Measurements from ENCODE around the gene POLR2E.

The POLR2E gene

DNA sequence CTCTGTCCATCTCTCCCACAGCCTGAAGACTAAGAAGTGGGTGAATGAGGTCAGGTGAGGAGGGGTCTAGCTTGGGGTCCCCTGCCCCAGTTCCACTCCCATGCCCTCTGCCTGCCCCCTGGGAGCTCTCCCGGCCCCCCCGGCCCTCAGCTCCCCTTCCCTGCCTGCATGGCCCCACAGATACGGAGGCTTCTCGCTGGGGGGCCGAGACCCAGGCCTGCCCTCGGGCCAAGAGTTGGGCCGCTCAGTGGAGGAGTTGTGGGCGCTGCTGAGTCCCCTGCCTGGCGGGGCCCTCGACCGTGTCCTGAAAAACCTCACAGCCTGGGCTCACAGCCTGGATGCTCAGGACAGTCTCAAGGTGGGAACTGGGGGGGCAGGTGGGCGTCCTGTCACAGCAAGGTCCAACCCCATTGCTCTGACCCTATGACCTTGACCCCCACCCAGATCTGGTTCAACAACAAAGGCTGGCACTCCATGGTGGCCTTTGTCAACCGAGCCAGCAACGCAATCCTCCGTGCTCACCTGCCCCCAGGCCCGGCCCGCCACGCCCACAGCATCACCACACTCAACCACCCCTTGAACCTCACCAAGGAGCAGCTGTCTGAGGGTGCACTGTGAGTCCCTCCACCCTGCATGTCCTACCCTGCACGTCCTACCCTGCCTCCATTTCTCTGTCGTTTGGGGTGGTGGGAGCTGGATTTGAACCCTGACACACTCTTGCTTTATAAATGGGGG lies 39.1 kb downstream of the POLR2E start:
- ChIA-PET CTCF (interaction anchor here (1.0 to 1.7 kb wide), 3 partner anchors 9 to 15 kb away, joined by 3 to 11 read pairs (median 3); partner anchors contain the start of gene ARHGAP45), POLR2A (interaction anchor here (1.6 kb wide), 1 partner anchor 35 kb away, joined by 3 read pairs; the partner anchor contains the start of genes RNU6-2 and TMEM259)
- H3K4me3 ChIP-seq (ENCODE audit: control insufficient read depth in 1 of 7, extremely low read depth in 1 of 7, insufficient read depth in 4 of 7, low read depth in 2 of 7, low read length in 6 of 7): no peak overlapping the region
- WGBS (ENCODE audit: insufficient coverage): 99% methylated on average over 18 of the region's 20 CpGs
- H3K27me3 ChIP-seq (replicated peaks in 2 of 5; ENCODE audit: control insufficient read depth in 4 of 5, insufficient read depth in 5 of 5, low read length in 4 of 5): no peaks in the 10 kb centered on the region
- no peaks in the 10 kb centered on the region for H3K4me1 ChIP-seq (ENCODE audit: control extremely low read depth in 1 of 4, control insufficient read depth in 4 of 4, insufficient read depth in 4 of 4, low read length in 3 of 4)
- no peak overlapping the region for H3K27ac ChIP-seq (ENCODE audit: insufficient read depth in 1 of 2, low read depth in 1 of 2, low read length in 2 of 2, poor library complexity in 1 of 2, severe bottlenecking in 2 of 2)
- H3K36me3 ChIP-seq (ENCODE audit: control insufficient read depth in 4 of 4, insufficient read depth in 4 of 4, low read length in 3 of 4): peaks cover 0 to 43% (median 27%) of the 10 kb centered on the region in 4 experiments
- peaks cover 0 to 40% (median 36%) of the 10 kb centered on the region in 5 experiments for H3K9me3 ChIP-seq (ENCODE audit: control extremely low read depth in 1 of 5, control insufficient read depth in 4 of 5, insufficient read depth in 2 of 5, low read depth in 1 of 5, low read length in 4 of 5)
- no peak for DNase-seq

DNA sequence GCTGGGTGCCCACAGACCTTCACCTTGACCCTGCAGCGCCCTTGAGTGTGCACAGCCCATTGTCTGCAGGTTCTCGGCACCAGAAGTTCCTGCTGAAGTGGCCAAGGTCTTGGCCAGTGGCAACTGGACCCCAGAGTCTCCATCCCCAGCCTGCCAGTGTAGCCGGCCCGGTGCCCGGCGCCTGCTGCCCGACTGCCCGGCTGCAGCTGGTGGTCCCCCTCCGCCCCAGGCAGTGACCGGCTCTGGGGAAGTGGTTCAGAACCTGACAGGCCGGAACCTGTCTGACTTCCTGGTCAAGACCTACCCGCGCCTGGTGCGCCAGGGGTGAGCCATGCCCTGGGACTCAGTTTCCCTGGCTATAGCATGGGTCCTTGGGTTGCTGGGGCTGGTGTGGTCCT lies 40.1 kb downstream of the POLR2E start:
- 90% methylated on average over 10 of the region's 14 CpGs for WGBS (ENCODE audit: insufficient coverage)
- CTCF ChIA-PET: interaction anchor here (0.9 kb wide), 1 partner anchor 10 kb away, joined by 3 read pairs; no protein-coding TSS in a partner anchor
- H3K4me3 ChIP-seq (ENCODE audit: control insufficient read depth in 1 of 7, extremely low read depth in 1 of 7, insufficient read depth in 4 of 7, low read depth in 2 of 7, low read length in 6 of 7): no peak overlapping the region

DNA sequence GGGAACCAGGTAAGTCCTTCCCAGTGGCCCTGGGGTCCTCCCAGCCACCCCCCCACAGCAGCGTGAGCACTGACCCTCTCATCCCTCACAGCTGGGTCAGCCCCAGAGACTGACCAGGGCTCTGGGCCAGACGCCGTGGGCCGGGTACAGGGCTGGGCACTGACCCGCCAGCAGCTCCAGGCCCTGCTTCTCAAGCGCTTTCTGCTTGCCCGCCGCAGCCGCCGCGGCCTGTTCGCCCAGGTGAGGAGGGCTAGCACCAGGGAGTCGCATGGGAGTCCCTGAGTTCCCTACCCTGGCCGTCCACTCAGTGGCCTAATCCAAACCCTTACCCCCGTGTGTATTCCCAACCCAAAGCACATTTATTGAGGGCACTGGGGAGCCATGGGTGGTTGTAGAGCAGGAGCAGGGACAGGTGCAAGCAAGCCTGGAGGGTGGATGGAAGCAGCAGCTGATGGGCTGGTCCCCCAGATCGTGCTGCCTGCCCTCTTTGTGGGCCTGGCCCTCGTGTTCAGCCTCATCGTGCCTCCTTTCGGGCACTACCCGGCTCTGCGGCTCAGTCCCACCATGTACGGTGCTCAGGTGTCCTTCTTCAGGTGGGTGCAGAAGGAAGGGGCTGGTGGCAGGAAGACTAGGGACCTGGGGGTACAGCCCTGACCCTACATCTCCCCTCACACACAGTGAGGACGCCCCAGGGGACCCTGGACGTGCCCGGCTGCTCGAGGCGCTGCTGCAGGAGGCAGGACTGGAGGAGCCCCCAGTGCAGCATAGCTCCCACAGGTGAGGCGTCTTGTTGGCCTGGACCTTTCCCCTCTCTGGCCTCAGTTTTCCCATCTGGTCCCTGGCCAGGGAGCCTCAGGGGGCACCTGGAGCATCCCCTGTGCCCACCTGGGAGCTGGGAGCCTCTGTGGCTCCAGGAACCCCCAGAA lies 40.8 kb downstream of the POLR2E start:
- peaks cover 0 to 2% (median 1%) of the 10 kb centered on the region in 4 experiments for H3K4me1 ChIP-seq (ENCODE audit: control extremely low read depth in 1 of 4, control insufficient read depth in 4 of 4, insufficient read depth in 4 of 4, low read length in 3 of 4)
- DNase-seq: no peak
- CTCF ChIA-PET: interaction anchor here (0.9 to 2.0 kb wide), 3 partner anchors 10 to 13 kb away, joined by 3 to 5 read pairs (median 4); no protein-coding TSS in a partner anchor
- peaks cover 0 to 38% (median 34%) of the 10 kb centered on the region in 5 experiments for H3K9me3 ChIP-seq (ENCODE audit: control extremely low read depth in 1 of 5, control insufficient read depth in 4 of 5, insufficient read depth in 2 of 5, low read depth in 1 of 5, low read length in 4 of 5)
- WGBS (ENCODE audit: insufficient coverage): 95% methylated on average over 24 of the region's 28 CpGs
- no peak overlapping the region for H3K27ac ChIP-seq (ENCODE audit: insufficient read depth in 1 of 2, low read depth in 1 of 2, low read length in 2 of 2, poor library complexity in 1 of 2, severe bottlenecking in 2 of 2)
- POLR2A ChIA-PET: no interaction called here
- no peaks in the 10 kb centered on the region for H3K27me3 ChIP-seq (replicated peaks in 2 of 5; ENCODE audit: control insufficient read depth in 4 of 5, insufficient read depth in 5 of 5, low read length in 4 of 5)
- peaks cover 0 to 40% (median 26%) of the 10 kb centered on the region in 4 experiments for H3K36me3 ChIP-seq (ENCODE audit: control insufficient read depth in 4 of 4, insufficient read depth in 4 of 4, low read length in 3 of 4)
- H3K4me3 ChIP-seq (ENCODE audit: control insufficient read depth in 1 of 7, extremely low read depth in 1 of 7, insufficient read depth in 4 of 7, low read depth in 2 of 7, low read length in 6 of 7): no peak overlapping the region

More for the DNA sequence above, 40.1 kb downstream of the POLR2E start:
- no peak for DNase-seq
- POLR2A ChIA-PET: no interaction called here
- no peak overlapping the region for H3K27ac ChIP-seq (ENCODE audit: insufficient read depth in 1 of 2, low read depth in 1 of 2, low read length in 2 of 2, poor library complexity in 1 of 2, severe bottlenecking in 2 of 2)
- no peaks in the 10 kb centered on the region for H3K27me3 ChIP-seq (replicated peaks in 2 of 5; ENCODE audit: control insufficient read depth in 4 of 5, insufficient read depth in 5 of 5, low read length in 4 of 5)
- peaks cover 0 to 43% (median 26%) of the 10 kb centered on the region in 4 experiments for H3K36me3 ChIP-seq (ENCODE audit: control insufficient read depth in 4 of 4, insufficient read depth in 4 of 4, low read length in 3 of 4)
- H3K9me3 ChIP-seq (ENCODE audit: control extremely low read depth in 1 of 5, control insufficient read depth in 4 of 5, insufficient read depth in 2 of 5, low read depth in 1 of 5, low read length in 4 of 5): peaks cover 0 to 38% (median 36%) of the 10 kb centered on the region in 5 experiments
- H3K4me1 ChIP-seq (ENCODE audit: control extremely low read depth in 1 of 4, control insufficient read depth in 4 of 4, insufficient read depth in 4 of 4, low read length in 3 of 4): no peaks in the 10 kb centered on the region

DNA sequence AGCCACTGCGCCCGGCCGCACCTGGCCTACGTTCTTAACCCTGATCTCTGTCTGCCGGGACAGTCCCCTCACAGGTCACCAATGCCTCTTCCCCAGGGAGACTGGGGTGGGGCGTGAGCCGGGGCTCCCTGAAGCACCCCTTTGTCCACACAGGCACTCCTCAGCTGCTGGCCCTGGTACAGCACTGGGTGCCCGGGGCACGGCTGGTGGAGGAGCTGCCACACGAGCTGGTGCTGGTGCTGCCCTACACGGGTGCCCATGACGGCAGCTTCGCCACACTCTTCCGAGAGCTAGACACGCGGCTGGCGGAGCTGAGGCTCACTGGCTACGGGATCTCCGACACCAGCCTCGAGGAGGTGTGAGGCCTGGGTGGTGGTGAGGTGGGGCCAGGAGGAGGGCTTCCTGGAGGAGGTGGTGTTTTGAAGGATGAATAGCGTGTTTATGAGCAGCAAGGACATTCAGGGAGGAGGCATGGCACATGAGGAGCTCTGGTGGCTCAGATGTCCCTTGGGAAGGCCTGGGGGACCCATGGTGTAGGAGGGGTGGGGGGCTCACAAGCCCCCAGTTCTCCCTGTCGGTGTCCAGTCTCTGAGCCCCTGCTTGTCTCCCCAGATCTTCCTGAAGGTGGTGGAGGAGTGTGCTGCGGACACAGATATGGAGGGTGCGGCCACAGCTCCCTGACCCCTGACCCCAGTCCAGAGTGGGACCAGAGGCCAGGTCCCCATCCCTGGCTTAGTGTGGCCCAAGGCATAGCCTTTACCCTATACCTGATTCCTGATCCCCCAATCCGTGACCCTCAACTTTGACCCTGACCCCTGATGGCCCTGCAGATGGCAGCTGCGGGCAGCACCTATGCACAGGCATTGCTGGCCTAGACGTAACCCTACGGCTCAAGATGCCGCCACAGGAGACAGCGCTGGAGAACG lies 41.7 kb downstream of the POLR2E start:
- Histone ChIP-seq H3K4me3 (ENCODE audit: control insufficient read depth in 1 of 7, extremely low read depth in 1 of 7, insufficient read depth in 4 of 7, low read depth in 2 of 7, low read length in 6 of 7) (no peak overlapping the region), H3K9me3 (ENCODE audit: control extremely low read depth in 1 of 5, control insufficient read depth in 4 of 5, insufficient read depth in 2 of 5, low read depth in 1 of 5, low read length in 4 of 5) (peaks cover 0 to 32% (median 28%) of the 10 kb centered on the region in 5 experiments), H3K27ac (ENCODE audit: insufficient read depth in 1 of 2, low read depth in 1 of 2, low read length in 2 of 2, poor library complexity in 1 of 2, severe bottlenecking in 2 of 2) (no peak overlapping the region), H3K4me1 (ENCODE audit: control extremely low read depth in 1 of 4, control insufficient read depth in 4 of 4, insufficient read depth in 4 of 4, low read length in 3 of 4) (peaks cover 0 to 2% (median 1%) of the 10 kb centered on the region in 4 experiments), H3K36me3 (ENCODE audit: control insufficient read depth in 4 of 4, insufficient read depth in 4 of 4, low read length in 3 of 4) (peaks cover 0 to 35% (median 21%) of the 10 kb centered on the region in 4 experiments), H3K27me3 (replicated peaks in 2 of 5; ENCODE audit: control insufficient read depth in 4 of 5, insufficient read depth in 5 of 5, low read length in 4 of 5) (no peaks in the 10 kb centered on the region)
- WGBS (ENCODE audit: insufficient coverage): 99% methylated on average over 24 of the region's 31 CpGs
- CTCF ChIA-PET: interaction anchor here (1.5 to 2.0 kb wide), 2 partner anchors 11 to 12 kb away, joined by 4 to 5 read pairs; no protein-coding TSS in a partner anchor
- POLR2A ChIA-PET: no interaction called here
- DNase-seq: no peak

DNA sequence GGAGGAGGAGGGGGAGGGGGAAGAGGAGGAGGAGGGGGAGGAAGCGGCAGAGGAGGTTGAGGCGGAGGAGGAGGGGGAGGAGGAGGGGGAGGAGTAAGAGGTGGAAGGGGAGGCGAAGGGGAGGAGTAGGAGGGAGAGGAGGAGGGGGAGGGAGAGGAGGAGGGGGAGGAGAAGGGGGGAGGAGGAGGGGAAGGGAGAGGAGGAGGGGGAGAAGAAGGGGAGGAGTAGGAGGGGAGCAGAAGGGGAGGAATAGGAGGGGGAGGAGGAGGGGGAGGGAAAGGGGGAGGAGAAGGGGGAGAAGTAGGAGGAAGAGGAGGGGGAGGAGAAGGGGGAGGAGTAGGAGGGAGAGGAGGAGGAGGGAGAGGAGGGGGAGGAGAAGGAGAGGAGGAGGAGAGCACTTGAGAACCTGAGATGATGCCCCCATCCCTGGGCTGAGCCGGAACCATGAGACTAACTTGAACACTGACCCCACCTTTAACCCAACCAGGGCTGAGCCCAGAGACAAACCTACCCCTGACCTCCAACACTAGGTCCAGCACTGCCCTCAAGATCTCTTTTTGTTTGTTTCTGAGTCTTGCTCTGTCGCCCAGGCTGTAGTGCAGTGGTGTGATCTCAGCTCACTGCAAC lies 42.7 kb downstream of the POLR2E start:
- WGBS (ENCODE audit: insufficient coverage): 100% methylated on average over 1 of the region's 5 CpGs
- Histone ChIP-seq H3K9me3 (ENCODE audit: control extremely low read depth in 1 of 5, control insufficient read depth in 4 of 5, insufficient read depth in 2 of 5, low read depth in 1 of 5, low read length in 4 of 5) (peaks cover 0 to 24% (median 19%) of the 10 kb centered on the region in 5 experiments), H3K4me3 (ENCODE audit: control insufficient read depth in 1 of 7, extremely low read depth in 1 of 7, insufficient read depth in 4 of 7, low read depth in 2 of 7, low read length in 6 of 7) (no peak overlapping the region), H3K27ac (ENCODE audit: insufficient read depth in 1 of 2, low read depth in 1 of 2, low read length in 2 of 2, poor library complexity in 1 of 2, severe bottlenecking in 2 of 2) (no peak overlapping the region), H3K36me3 (ENCODE audit: control insufficient read depth in 4 of 4, insufficient read depth in 4 of 4, low read length in 3 of 4) (peaks cover 0 to 29% (median 19%) of the 10 kb centered on the region in 4 experiments), H3K4me1 (ENCODE audit: control extremely low read depth in 1 of 4, control insufficient read depth in 4 of 4, insufficient read depth in 4 of 4, low read length in 3 of 4) (peaks cover 0 to 2% (median 1%) of the 10 kb centered on the region in 4 experiments), H3K27me3 (replicated peaks in 2 of 5; ENCODE audit: control insufficient read depth in 4 of 5, insufficient read depth in 5 of 5, low read length in 4 of 5) (no peaks in the 10 kb centered on the region)
- CTCF ChIA-PET: interaction anchor here (2.0 kb wide), 1 partner anchor 12 kb away, joined by 5 read pairs; no protein-coding TSS in a partner anchor
- POLR2A ChIA-PET: no interaction called here
- no peak for DNase-seq

DNA sequence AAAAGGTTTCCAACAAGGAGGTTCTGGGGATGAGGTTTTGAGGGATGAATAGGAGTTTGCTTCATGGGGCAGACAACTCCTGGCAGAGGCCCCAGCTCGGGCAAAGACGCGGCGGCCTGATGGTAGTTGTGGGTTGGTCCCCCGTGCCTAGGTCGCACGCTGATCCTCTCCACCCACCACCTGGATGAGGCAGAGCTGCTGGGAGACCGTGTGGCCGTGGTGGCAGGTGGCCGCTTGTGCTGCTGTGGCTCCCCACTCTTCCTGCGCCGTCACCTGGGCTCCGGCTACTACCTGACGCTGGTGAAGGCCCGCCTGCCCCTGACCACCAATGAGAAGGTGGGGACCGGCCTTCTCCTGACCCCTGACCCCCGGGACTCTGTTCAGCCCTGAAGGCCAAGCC lies 43.4 kb downstream of the POLR2E start:
- 92% methylated on average over 11 of the region's 17 CpGs for WGBS (ENCODE audit: insufficient coverage)
- no peak for DNase-seq
- H3K27ac ChIP-seq (ENCODE audit: insufficient read depth in 1 of 2, low read depth in 1 of 2, low read length in 2 of 2, poor library complexity in 1 of 2, severe bottlenecking in 2 of 2): no peak overlapping the region
- peaks cover 0 to 30% (median 16%) of the 10 kb centered on the region in 4 experiments for H3K36me3 ChIP-seq (ENCODE audit: control insufficient read depth in 4 of 4, insufficient read depth in 4 of 4, low read length in 3 of 4)
- ChIA-PET CTCF (no interaction called here), POLR2A (no interaction called here)
- no peaks in the 10 kb centered on the region for H3K27me3 ChIP-seq (replicated peaks in 2 of 5; ENCODE audit: control insufficient read depth in 4 of 5, insufficient read depth in 5 of 5, low read length in 4 of 5)
- H3K4me3 ChIP-seq (ENCODE audit: control insufficient read depth in 1 of 7, extremely low read depth in 1 of 7, insufficient read depth in 4 of 7, low read depth in 2 of 7, low read length in 6 of 7): no peak overlapping the region
- H3K4me1 ChIP-seq (ENCODE audit: control extremely low read depth in 1 of 4, control insufficient read depth in 4 of 4, insufficient read depth in 4 of 4, low read length in 3 of 4): peaks cover 0 to 8% (median 1%) of the 10 kb centered on the region in 4 experiments
- peaks cover 0 to 17% (median 12%) of the 10 kb centered on the region in 5 experiments for H3K9me3 ChIP-seq (ENCODE audit: control extremely low read depth in 1 of 5, control insufficient read depth in 4 of 5, insufficient read depth in 2 of 5, low read depth in 1 of 5, low read length in 4 of 5)
